G401 (cell line): ENCODE data around the gene SET. TPM values are rescaled to one million over a fixed set of nuclear protein-coding genes. Genes with fewer than 3 reads are reported as not detected.

ENCODE experiments used
- DNase-seq: peaks from one replicate; pipeline ENCODE4 v3.0.0-alpha.2; 2015; ENCODE audit warnings: low spot score
- in situ Hi-C: cut with HindIII; loops from 2 replicates; pipeline ENCODE4 v1.10.0; 2016; ENCODE audit warnings: low sequenced_read_pairs, mixed read lengths
- total RNA-seq: library from RNA; depleted of rRNA; stranded (reverse); fragments of >200 nt; shearing (Covaris generic); gene quantifications from 2 replicates; pipeline ENCODE4 v1.2.3, GENCODE V29; 2014

SET gene
- total RNA-seq, 1 experiment from 2014 or later, result 1,249 TPM

DNA sequence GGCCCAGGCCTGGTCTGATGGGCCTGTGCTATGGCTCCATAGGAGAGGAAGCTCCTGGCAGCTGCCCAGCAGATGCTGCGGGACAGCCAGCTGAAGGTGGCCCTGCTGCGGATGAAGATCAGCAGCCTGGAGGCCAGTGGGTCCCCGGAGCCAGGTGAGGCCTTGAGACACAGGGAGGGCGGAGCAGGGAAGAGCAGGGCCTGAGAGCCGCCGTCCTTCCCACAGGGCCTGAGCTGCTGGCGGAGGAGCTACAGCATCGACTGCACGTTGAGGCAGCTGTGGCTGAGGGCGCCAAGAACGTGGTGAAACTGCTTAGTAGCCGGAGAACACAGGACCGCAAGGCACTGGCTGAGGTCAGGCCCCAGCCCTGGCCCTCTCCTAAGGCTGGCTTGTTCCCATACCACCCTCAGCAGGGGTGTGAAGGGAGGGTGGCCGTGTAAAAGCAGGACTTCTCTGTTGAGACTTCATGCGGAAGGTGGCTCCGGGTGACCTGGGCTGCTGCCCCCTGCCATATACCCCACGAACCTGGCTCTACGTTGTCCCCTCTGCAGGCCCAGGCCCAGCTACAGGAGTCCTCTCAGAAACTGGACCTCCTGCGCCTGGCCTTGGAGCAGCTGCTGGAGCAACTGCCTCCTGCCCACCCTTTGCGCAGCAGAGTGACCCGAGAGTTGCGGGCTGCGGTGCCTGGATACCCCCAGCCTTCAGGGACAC, 17.8 kb downstream of the SET start:
- in situ Hi-C loops, result no loop called here
- DNase-seq, result no peak

DNA sequence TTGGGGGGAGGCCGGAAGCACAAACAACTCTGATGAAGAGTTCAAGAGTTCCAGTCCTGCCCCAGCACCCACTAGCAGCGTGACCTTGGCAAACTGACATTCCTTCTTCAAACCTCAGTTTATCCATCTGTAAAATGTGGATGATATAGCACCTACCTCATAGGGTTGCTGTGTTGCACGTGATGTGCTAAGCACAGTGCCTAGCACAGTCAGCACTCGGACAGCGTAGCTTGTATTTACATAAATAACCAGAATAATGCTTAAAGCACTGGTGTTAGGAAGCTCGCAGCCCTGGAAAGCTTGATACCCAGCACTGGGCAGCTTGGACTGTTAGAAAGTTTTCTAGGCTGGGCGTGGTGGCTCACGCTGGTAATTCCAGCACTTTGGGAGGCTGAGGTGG, 18.4 kb downstream of the SET start:
- in situ Hi-C loops, result no loop called here
- DNase-seq, result no peak

DNA sequence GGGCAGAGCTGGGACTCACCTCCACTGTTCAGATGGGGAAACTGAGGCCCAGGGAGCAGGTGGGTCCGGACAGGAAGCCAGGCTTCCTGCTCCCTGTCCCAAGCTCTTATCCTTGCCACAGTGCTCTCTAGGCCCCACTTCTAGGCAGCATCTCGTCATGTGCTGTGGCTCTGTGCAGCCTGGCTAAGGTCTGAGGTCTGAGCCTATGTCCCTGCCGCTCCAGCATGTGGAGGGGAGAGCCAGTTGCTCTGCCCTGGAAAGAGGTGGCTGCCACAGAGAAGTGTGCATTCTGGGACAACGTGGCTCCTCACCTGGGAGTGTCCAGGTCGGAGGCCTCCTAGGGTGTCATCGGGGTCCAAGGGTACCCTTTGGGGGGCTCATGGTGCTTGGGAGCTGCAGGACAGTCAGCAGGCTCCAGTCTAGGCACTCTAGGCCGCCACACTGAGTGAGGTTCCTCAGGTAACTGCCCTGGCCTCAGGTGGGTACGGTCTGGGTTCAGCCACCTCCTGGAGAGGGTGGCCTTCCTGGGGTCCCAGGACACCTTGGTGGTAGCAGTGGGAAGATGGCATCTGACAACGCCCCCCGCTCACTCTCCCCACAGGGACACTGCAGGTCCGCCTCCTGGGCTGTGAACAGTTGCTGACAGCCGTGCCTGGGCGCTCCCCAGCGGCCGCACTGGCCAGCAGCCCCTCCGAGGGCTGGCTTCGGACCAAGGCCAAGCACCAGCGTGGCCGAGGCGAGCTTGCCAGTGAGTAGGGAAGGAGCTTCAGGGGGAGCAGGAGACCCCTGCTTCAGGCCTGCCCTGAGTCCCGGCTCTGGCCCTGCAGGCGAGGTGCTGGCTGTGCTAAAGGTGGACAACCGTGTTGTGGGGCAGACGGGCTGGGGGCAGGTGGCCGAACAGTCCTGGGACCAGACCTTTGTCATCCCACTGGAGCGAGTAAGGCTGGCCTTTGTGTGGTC, 23.7 kb downstream of the SET start:
- in situ Hi-C loops, result no loop called here

DNA sequence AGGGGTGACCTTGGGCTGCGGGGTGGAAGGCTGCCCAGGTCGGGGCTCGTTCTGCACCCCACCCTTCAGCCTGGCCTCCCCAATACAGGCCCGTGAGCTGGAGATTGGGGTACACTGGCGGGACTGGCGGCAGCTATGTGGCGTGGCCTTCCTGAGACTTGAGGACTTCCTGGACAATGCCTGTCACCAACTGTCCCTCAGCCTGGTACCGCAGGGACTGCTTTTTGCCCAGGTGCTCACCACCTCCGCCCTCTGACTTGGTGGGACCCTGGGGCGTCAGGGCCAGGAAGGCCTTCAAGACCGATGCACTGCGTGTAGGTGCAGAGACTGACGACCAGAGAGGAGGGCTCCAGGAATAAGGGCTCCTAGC, 24.4 kb downstream of the SET start:
- DNase-seq, result no peak
- in situ Hi-C loops, result no loop called here

More for the DNA sequence above, 23.7 kb downstream of the SET start:
- no peak for DNase-seq

DNA sequence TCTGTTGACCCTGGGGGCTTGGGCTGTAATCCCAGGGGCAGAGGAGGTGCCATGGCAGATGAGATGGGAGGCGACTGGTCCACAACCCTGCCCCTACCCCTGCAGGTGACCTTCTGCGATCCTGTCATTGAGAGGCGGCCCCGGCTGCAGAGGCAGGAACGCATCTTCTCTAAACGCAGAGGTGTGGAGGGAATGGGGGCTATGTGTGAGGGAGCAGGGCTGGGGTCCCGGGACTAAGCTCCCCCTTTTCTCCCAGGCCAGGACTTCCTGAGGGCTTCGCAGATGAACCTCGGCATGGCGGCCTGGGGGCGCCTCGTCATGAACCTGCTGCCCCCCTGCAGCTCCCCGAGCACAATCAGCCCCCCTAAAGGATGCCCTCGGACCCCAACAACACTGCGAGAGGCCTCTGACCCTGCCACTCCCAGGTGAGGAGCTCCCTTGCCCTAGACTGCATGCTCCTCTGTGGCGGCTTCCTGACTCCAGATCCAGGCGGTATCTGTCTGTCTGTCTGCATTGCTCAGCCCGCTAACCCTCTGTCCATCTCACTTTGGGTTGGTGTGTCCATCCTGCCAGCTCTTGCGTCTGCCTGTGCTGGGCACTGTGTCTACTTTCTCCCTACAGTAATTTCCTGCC, 25.0 kb downstream of the SET start:
- in situ Hi-C loops, result no loop called here
- DNase-seq, result no peak

DNA sequence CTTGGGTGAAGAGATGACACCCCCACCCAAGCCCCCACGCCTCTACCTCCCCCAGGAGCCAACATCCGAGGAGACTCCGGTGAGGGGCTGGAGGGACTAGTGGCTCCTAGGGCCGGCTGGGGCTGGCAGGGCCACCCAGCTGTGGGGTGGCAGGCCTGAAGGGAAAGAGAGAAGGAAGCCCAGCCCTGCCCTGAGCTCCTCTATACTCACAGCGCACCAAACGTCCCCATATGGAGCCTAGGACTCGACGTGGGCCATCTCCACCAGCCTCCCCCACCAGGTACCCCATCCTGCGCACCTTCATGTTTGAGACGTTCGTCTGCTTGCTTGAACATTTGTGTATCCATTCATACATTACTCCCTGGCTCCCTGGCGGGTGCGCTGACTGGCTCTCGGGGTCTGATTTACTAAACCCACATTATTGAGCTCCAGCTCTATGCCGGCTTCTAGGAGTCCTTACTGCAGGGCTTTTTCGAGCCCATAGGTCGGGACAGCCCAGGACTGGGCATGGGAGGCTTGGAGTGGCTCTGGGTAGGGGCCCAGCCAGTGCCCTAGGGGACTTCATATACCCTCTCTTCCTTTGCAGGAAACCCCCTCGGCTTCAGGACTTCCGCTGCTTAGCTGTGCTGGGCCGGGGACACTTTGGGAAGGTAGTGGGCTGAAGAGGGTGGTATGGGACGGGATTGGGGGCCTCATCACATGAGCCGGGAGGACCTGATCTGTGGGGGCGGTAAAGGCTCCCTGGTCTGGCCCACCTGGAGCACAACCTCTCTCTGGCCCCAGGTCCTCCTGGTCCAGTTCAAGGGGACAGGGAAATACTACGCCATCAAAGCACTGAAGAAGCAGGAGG, 25.8 kb downstream of the SET start:
- no peak for DNase-seq
- in situ Hi-C loops, result no loop called here

DNA sequence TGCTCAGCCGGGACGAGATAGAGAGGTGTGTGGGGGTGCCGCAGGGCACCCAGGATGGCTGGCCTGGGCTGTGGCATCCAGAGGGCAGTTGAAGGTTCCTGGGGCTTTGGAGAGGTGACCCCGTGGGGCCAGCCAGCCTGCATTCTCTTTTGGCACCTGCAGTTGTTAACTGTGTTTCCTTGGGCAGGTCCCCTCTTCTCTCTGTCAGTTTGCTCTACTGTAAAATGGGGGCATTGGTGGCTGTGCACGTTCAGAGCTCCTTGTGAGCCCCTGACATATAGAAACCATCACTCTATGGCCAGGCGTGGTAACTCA, 26.4 kb downstream of the SET start:
- no peak for DNase-seq
- in situ Hi-C loops, result no loop called here

DNA sequence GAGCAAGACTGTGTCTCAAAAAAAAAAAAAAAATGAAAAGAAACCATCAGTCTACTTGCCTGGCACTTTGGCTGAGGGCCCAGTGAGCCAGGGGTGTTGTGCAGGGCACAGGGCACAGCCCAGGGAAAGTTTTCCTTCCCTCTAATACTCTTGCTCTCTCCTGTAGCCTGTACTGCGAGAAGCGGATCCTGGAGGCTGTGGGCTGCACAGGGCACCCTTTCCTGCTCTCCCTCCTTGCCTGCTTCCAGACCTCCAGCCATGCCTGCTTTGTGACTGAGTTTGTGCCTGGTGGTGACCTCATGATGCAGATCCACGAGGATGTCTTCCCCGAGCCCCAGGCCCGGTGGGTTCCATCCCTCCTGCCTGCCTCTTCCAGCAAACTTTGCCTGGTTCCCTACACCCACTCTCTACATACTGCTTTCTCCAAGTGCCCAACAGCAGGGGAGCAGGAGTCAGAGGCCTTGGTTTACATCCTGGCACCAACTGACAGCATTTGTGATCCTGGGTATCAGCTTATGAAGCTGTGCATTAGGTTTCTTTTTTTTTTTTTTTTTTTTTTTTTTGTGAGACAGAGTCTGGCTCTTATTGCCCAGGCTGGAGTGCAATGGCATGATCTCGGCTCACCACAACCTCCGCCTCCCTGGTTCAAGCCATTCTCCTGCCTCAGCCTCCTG, 27.7 kb downstream of the SET start:
- no peak for DNase-seq
- in situ Hi-C loops, result no loop called here

DNA sequence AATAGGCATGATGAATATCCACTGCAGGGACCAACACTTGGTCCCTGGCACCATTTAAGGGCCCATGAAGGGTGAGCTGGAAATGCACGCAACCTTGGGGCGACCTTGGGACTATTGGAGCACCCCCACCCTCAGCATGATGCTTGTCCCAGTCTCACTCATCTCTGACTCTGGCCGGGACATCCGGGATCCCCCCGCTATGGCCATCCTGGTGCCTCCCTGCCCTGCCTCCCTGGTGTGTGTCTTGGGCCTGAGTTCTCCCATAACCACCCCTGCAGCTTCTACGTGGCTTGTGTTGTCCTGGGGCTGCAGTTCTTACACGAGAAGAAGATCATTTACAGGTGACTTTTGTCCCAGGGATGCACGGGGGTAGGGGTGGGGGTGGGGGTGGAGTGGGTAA, 29.0 kb downstream of the SET start:
- DNase-seq, result no peak
- in situ Hi-C loops, result no loop called here

DNA sequence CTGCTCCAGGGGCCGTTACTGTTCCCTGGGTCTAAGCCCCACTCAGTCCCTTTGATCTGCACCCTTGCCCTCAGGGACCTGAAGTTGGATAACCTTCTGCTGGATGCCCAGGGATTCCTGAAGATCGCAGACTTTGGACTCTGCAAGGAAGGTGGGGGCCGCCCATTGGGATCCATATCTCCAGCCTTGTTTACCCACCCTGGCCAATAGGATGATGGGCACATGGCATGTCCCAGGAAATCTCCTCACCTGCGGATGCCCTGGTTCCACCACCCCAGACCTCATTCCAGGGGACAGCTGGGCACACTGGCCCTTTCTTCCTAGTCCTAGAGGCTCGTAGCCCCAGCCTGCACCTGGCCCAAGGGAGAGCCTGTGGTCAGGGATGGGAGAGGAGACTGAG, 29.5 kb downstream of the SET start:
- no peak for DNase-seq
- in situ Hi-C loops, result no loop called here

DNA sequence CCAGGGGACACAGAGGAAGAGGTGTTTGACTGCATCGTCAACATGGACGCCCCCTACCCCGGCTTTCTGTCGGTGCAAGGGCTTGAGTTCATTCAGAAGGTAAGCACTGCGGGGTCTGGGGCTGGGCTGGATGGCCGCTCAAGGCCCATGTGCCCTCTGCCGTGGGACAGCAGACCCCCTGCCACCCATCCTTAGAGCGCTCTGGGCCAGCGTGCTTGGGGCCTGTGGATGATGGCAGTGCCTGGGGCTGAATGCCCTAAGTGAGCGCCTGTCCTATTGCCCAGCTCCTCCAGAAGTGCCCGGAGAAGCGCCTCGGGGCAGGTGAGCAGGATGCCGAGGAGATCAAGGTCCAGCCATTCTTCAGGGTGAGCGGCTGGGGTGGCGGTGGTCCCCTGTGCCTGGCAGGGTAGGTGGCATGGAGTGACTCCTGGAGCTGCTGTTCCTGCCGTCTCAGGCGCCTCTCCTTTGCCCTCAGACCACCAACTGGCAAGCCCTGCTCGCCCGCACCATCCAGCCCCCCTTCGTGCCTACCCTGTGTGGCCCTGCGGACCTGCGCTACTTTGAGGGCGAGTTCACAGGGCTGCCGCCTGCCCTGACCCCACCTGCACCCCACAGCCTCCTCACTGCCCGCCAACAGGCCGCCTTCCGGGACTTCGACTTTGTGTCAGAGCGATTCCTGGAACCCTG, 31.0 kb downstream of the SET start:
- in situ Hi-C loops, result no loop called here
- DNase-seq, result no peak

DNA sequence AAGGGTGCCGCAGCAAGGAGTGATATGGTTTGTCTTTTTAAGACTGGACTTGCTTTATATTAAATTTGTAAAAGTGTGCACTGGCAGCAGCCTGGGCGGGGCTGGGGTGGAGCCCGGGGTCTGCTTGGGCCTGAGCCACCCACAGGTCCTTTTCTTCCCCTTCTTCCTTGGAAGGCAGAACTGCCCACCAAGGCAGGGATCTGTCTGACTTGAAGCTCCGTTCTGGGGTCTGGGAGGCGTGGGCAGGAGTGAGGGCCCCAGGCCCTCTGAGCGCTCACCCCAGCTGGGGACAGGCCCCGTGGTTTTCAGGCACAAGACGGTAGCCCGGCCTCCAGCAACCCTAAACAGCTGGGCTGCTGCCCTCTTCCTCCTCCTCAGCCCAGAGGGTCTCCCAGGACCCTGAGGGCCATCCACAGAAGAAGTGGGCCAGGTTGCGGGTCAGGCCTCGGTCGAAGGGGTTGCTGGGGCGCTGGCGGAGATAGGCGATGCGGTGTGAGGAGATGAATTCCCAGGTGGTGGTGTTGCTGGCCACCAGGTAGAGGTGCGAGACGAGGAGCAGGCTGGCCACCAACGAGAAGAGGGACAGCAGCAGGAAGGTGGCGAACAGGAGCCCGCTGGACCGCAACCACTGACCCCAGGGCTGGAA, 31.9 kb downstream of the SET start:
- DNase-seq, result no peak
- in situ Hi-C loops, result no loop called here

DNA sequence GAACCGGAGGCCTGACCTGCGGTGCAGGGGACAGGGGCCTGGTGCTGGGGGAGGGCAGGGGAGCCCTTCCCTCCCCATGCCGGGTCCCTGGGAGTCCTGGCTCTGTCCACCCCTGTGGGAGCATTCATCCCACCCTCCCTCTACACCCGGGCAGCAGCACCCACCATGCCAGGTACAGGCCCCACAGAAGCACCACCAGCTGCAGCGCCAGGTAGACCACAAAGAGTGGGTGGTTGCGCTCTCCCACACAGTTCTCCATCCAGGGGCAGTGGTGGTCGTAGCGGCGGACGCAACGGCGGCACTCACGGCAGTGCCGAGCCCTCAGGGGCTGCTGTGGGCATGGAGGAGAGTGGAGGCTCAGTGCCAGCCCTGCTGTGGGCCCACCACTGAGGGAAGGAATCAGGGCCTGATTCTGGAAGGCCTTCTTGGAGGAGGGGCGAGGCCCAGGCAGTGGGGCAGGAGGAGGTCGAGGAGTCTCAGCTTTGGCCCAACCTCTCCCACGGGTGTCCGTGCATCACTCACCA, 32.5 kb downstream of the SET start:
- DNase-seq, result no peak

DNA sequence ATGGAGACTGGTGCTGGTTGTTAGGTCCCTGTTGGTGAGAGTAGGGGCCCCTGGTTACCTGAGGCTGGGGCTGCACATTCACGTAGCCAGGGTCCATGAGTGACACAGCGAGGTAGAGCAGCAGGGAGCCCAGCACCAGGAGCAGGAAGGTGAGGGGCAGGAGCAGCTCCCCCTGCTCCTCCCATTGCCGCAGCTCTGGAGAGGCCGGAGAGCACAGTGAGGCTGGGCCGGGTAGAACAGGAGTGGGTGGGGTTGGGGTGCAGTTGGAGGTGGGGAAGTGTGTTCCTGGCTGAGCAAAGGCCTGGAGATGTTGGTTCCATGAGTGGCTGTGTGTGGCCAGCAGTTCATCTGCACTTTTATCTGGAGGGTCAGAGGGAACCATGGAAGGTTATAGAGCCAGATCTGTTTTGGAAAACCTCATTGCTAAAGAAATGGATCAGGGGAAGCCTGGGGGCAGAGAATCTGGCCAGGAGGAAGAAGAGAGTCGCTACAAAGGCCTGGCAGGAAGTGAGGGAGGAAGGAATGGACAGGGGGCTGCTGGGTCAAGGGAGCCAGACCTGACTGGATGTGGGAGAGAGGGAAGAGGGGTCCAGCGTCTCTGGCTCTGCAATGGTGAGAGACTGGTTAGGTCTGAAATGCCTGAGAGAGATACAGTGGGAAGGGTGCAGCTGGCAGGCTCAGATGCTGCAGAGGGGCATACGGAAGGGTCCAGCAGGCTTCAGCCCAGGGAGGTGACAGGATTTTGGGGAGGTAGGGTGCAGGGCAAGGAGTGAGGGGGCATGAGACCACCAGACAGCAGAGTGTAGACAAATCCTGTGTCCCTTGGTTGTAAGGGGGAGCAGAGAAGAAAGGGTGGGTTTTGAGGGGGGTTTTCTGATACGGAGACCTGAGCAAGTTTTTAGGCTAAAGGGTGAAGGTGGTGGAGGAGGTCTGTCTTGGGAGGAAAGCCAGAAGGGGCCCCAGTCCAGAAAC, 33.6 kb downstream of the SET start:
- no peak for DNase-seq
- in situ Hi-C loops, result no loop called here

More for the DNA sequence above, 32.5 kb downstream of the SET start:
- in situ Hi-C loops, result no loop called here

DNA sequence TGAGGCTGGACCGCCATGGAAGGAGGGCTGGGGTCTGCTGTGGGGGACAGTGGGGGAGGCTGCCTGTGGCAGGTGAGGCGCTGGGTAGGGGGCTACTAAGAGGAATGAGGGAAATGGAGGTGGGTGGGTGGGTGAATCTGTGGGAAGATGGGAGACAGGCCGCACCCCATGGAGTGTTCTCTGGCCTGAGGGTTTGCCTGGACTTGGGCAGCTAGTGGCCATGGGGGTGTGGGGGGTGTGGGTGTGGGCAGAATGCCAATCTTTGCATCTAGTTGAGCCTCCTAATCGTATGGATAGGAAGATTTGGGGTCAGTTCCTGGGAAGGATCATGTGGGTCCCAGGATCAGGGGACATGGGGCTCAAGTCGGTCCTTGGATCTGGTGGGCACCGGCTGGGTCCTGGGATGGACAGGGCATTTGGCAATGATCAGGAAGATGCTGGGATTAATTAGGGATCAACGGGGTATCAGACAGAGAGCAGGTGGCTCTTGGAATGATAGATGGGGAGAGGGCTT, 34.4 kb downstream of the SET start:
- in situ Hi-C loops, result no loop called here
- peak; percentile 41 for DNase-seq
